GM12873 (cell line): ENCODE data around the gene ABCG8.

Source experiments
- CTCF ChIP-seq: IDR thresholded peaks from 2 replicates; pipeline ENCODE4 v1.5.1; 2012; ENCODE audit warnings: low read depth, mild to moderate bottlenecking, moderate library complexity, low read length, control low read depth; ENCODE audit not compliant: insufficient read depth; ENCODE audit errors: missing control alignments

ABCG8 gene

DNA sequence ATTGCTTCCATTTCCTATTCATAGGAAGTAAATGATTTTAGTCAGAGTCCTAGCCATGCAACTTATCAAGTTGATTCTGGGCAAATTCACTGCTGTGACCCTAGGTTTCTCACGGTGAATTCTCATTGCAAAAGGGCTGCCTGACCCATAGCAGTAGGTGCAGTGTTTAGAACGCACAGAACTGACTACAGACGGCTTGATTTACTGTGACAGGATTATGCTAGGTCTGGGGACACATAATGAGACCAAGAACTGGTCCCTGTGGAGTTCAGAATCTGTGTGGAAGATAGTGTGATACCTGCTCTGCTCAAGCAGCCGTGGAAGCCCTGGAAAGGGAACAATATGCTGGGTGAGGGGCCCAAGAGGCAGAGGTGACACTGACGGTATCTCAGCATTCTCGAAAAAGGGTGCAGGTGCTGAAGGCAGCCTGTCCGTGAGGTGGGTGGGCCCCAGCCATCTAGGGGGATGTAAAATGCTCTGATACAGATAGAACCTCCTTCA is 46.4 kb downstream of the ABCG8 start:
- TF ChIP-seq CTCF, result no peak

DNA sequence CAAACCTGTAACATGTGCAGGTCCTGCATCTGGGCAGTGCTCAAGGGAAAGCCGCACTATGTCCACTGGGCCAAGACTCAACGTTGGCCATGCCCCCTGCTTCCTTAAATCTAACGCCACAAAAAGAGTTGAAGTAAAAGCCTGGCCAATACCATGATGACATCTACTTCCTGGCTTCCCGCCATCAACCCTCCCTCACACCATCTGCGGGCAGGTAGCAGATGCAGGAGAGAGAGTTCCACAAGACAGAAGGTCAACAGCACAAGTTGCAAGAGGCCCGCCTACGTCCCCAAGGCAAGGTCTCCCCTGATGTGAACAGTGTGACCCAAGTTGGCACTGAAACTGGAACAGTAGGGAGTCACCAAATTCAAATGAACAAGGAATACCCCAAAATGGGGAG is 48.4 kb downstream of the ABCG8 start:
- no peak for TF ChIP-seq CTCF

DNA sequence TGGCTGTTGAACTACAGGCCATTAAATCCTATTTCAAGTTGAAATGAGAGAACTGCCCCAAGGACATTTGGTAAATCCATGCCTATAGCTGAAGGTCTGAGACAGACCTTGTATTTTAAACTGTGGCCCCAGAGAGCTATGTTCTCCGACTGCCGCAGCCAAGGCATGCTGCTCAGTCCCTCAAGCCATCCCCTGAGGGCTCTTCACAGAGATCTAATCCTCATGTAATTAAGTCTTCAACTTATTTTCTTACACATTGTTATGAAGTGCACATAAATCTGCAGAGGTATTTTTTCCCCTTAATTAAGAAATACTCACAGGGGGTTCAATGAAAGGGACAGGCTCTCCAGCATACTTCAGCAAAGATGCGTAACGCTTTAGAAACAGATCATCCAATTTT is 50.6 kb downstream of the ABCG8 start:
- TF ChIP-seq CTCF, result no peak

- TF ChIP-seq CTCF, result no peak
Observed at GRCh38 chr2:43890855-43891254, 52.1 kb downstream of the ABCG8 start.

DNA sequence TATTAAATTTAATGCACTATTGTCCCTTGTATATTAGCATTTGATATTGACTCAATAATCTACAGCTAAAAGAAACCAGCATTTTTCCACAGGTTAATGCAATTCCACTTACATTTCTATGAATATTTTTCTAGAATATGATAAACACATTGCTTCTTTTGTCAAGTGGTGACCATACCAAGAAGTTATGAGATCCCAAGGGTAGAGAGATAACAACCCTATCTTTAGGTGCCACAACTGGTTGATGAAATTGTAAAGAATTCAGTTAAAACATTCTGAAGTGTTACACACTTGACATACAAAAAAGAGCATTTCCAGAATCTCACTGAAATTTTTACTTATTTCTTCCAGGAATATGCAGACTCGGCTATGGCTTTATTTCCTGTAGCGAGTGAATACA is 56.0 kb downstream of the ABCG8 start:
- no peak for TF ChIP-seq CTCF

- TF ChIP-seq CTCF, result no peak
Observed at GRCh38 chr2:43896906-43897305, 58.1 kb downstream of the ABCG8 start.

GRCh38 chr2:43897492-43897891 is 58.7 kb downstream of the ABCG8 start:
- TF ChIP-seq CTCF, result no peak
